ENCODE data around the gene NFKBIB.
"Not testable (repeated sequence)": the region's sequence is repeated elsewhere in the genome, so short reads cannot be mapped to it uniquely, and the experiment has no call there.

The NFKBIB gene

DNA sequence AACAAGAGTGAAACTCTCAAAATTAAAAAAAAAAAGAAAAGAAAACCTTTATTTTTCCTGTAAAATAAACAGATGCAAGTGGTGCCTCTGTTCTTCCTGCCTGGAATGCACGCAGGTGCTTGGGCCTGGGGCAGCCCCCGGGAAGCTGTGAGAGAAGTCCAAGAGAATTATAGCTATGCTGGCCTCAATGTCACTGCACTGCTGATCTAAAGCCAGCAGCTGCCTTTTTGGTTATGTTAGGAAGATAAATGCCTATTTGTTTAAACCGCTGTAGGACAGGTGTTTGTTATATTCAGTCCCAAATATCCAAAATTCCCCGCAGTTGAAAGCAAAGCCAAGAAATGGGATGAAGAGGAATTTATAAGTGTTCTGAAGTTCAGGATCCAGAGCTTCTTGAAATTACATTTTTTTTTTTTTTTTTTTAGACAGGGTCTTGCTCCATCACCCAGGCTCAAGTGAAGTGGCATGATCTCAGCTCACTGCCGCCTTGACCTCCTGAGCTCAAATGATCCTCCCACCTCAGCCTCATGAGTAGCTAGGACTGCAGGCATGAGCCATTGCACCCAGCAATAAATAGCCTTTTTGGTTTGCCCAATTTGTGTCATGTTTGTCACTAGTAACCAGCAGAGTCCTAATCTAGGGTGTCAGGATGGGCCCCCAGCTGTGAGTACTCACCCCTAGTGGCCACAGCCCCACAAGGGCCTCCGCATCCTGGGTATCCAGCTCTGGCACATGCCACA, 23.9 kb upstream of the NFKBIB start:
- no peak for DNase-seq

DNA sequence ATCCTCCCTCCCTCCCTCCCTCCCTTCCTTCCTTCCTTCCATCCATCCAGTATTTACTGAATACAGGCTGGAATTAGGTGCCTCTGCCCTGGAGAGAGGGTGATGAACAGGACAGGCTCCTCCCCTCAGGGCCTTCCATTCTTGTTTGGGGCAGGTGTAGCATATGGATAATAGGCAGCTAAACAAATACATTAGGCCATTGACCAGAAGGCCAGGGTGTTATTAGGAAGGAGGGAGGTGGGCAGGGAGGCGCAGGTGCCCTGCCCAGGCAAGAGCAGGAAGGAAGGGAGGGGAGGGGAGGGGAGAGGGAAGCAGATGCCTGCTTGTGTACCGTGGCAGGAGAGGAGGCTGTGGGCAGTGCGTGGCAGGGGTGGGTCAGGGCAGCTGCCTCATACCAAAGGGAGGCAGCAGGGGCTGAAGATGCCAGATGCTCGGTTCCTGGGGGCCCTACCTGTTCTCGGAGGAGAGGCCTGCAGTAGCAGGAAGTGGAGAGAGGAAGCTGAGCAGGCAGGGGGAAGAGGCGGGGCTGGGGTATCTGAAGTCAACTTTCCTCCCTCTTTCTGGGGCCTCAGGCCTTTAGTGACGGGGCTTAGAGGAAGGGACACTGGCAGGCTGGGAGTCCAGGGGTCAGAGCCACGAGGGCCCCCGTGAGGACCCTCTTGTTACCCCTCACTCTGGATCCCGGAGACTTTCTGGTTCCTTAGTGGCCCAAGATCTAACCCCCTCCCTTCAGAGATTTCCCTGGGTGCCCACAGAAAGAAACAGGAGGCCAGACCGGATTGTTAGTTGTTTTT, 21.8 kb upstream of the NFKBIB start, which contains the start of gene RINL:
TSS of gene RINL (minus strand) at position 495 of the 794 bp plus-strand sequence. CDS start 1,533 bp downstream, outside the sequence.
- peak; percentile 71 for DNase-seq

- DNase-seq: no peak
Measured at GRCh38 chr19:38878575-38879399, 21.0 kb upstream of the NFKBIB start.

- no peak for DNase-seq
Measured at GRCh38 chr19:38879400-38879751, 20.4 kb upstream of the NFKBIB start.

DNA sequence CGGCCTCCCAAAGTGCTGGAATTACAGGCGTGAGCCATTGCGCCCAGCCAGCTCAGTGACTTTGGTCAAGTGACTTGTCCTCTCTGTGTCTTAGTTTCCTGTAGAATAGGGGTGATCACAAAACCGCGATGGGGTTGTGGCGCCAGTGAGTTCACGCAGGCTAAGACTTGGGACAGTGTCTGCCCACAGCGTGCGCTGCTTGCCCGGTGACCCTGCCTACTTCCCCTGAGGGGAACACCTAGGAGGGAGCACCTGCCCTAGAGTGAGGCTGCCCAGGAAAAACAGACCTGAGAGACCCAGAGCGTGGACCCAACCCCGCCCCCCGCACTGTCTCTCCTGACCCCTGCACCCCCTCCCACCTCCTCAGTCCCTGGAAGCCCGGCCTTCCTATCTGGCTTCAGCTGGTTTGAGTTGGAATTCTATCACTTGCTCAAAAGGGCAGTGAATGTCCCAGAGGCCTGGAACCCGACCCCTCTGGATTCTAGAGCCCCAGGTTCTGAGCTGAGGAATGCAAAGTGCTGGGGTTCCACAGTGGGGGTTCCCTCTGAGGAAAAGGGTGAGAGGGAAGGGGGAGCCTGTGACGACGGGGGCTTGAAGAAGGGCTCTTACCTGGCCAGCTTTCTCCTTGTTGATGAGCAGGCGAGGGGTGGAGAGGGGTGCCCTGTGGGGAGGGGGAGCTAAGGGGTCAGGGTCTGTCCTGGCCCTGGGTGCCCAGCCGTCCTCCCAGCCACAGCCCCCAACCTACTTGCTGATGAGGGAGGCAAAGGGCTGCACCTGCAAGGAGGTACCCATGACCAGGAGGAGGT, 19.5 kb upstream of the NFKBIB start:
- no peak for DNase-seq

- no peak for DNase-seq
Measured at GRCh38 chr19:38880882-38881609, 18.7 kb upstream of the NFKBIB start.

DNA sequence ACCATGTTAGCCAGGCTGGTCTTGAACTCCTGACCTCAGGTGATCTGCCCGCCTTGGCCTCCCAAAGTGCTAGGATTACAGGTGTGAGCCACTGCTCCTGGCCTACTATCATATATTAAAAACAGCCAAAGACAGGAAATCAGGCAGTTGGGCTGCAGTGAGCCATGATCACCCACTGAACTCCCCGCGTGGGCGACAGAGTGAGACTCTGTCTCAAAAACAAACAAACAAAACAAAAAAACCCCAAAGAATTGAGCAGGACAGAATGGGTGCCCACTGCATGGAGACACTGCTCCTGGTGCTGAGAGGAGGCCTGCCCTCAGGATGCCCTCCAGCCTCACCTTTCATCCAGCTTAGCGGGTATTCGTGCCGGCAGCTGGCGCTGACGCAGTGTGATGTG, 16.5 kb upstream of the NFKBIB start:
- DNase-seq: no peak

- DNase-seq: not testable (repeated sequence)
Measured at GRCh38 chr19:38884691-38885090, 15.1 kb upstream of the NFKBIB start.

DNA sequence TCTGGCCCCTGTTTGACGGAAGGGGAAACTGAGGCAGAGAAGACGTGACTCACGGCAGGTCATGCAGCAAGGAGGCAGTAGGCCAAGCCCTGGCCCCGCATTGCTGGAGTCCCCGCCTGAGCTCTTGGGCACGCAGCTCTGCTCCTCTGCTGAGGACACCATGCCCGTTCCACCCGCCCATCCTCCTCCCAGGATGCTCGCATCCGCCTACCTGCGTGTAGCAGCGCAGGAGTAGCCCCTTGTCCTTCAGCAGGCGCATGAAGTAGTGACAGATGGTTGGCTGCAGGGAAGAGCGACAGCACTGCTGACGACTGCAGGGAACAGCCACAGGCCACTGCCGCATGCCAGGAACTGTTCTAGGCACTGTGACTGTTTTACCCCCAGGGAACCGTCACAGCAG, 10.9 kb upstream of the NFKBIB start:
- DNase-seq: no peak

- DNase-seq: no peak
Measured at GRCh38 chr19:38889803-38890202, 10.0 kb upstream of the NFKBIB start.

- no peak for DNase-seq
Measured at GRCh38 chr19:38890686-38891085, 9.1 kb upstream of the NFKBIB start.

- no peak for DNase-seq
Measured at GRCh38 chr19:38891771-38892170, 8.0 kb upstream of the NFKBIB start.

- no peak for DNase-seq
Measured at GRCh38 chr19:38892841-38893240, 6.9 kb upstream of the NFKBIB start.

DNA sequence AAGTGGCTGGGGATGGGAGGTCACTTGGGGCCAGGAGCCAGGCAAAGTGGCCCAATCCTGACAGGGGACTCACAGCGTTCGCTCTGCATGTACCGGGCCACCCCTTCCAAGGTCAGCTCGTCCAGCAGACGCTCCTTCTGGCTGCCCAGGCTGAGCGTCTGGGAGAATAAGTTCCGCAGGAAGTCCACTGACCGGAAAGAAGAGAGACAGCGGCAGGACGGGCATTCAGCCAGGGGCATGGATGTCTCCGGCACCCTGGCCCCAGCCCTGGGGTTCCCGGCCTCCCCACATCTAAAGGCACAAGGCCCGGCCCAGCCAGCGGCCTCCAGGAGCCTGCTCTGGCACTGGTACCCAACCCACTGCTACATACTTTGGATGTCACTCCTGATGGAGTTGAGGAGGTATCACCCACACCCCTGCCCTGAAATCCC, 6.4 kb upstream of the NFKBIB start:
- no peak for DNase-seq

DNA sequence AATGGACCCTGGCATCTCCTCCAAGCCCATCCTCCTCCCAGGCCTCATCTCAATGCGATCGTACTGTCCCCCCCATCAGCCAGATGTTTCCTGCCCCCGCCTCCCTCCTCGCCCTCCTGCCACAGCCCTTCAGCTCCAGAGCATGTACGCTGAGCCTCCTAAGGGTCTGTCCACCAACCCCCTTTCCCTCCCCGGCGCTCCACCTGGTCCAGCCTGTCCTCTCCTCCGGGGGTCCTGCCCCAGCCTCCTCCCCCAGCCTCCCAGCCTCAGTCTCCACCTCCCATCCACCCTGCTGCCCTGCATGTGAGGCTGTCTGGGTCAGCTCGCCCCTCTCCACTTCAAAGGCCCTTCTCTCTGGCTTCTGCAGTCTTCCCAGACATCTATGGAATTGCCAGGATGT, 4.8 kb upstream of the NFKBIB start:
- no peak for DNase-seq

DNA sequence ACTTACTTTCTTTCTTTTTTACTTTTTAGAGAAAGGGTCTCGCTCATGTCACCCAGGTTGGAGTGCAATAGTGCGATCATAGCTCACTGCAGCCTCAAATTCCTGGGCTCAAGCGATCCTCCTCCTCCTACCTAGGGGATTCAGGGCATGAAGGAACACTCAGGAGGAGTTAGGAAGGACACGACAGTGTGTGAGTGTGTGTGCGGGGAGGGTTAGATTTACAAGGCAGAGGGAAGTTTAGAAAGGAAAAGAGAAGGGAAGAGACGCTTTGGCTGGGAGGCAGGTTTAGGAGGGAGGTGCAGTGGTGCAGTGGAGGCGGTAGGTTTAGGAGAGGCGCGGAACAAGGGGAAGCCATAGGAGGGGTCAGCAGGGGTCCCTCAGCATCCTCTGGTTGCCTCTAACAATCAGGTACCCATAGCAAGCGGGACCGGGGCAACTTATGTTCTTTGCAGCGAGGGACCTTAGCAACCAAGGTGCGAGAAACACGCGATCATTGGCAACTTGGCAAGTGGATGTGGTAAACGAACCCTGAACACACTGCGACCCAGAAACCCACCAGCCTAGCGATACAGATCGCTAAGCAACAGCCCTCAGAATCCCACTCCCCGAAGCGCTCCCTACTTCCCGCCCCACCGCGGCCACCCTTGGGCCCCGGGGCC, 852 bp upstream of the NFKBIB start:
- DNase-seq: no peak

DNA sequence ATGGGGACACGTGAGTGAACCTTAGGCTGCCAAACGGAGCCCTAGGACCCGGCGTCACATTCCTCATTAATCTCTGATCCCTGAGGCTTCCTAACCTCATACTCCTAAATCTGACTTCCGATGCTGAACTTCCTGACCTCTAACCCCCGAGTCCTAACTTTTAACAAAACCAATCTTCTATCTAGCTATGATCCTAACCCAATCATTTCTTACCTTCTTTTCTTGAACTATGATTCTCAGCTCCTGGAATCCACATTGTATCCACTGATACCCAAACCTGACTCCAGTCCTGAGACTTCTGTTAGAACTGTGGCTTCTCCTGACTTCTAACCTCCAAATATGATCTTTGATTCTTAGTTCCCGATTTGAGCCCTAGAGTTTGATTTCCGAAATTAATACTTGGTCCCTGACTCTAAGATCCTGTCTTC, 447 bp downstream of the NFKBIB start:
- no peak for DNase-seq

DNA sequence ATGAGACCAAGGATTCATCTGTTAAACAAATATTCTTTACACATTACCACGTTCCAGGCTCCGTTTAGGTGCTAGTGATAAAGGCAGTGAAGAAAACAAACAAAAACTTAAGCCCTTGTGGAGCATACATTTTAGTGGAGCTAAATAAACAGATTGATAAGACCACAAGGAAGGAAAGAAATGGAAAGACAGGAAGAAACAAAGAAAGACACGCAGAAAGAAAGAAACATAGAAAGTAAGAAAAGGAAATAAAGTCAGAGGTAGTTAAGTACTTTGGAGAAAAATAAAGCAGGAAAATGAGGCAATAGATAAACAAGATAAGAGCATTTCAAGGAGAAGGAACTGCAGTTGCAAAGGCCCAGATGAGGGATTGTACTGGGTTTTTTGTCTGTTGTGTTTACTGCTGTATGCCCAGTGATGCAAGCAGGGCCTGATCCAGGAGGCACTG, 998 bp downstream of the NFKBIB start:
- DNase-seq: no peak

GRCh38 chr19:38901683-38902082, 1.9 kb downstream of the NFKBIB start:
- DNase-seq: no peak

DNA sequence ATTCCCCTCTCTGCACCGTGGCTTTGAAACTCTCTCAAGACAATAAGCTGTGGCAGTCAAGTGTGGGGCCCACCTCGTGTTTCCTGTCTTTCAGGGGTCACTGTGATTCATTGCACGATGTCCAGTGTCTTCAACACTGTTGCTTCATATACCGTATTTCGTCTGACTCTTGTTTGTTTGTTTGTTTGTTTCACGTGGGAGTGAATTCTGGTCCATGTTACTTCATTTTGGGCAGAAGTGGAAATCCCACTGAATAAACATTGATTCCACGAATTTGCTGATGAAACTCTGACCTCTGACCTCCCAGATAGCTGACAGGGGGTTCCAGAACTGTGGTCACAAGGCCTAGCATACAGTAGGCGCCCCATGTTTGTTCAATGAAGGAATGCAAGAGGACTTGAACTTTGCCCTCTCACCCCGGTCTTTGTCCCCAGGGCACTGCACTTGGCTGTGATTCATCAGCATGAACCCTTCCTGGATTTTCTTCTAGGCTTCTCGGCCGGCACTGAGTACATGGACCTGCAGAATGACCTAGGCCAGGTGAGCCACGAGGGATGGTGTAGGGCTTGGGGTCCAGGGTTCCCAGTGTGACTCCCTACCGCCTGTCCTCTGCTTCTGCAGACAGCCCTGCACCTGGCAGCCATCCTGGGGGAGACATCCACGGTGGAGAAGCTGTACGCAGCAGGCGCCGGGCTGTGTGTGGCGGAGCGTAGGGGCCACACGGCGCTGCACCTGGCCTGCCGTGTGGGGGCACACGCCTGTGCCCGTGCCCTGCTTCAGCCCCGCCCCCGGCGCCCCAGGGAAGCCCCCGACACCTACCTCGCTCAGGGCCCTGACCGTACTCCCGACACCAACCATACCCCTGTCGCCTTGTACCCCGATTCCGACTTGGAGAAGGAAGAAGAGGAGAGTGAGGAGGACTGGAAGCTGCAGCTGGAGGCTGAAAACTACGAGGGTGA, 5.1 kb downstream of the NFKBIB start:
- no peak for DNase-seq
